LHCN-M2 (cell line): ENCODE measurements around the gene CASP7. TPM values are rescaled to one million over a fixed set of nuclear protein-coding genes. Genes with fewer than 3 reads are reported as not detected.

Experiments used
- DNase-seq: peaks from one replicate; pipeline ENCODE4 v3.0.0-alpha.2; 2012; ENCODE audit warnings: low read depth
- total RNA-seq: library from RNA; depleted of rRNA; stranded (reverse); fragments of >200 nt; gene quantifications from 2 replicates; pipeline ENCODE4 v1.2.3, GENCODE V29; 2014

CASP7 gene
- total RNA-seq, 1 experiment from 2014 or later, result 25.8 TPM

- no peak for DNase-seq
Observed at GRCh38 chr10:113712024-113712423, 32.3 kb downstream of the CASP7 start.

- DNase-seq, result no peak
Observed at GRCh38 chr10:113712755-113713639, 33.3 kb downstream of the CASP7 start.

GRCh38 chr10:113713640-113713982, 33.9 kb downstream of the CASP7 start:
- DNase-seq, result no peak

GRCh38 chr10:113716109-113716910, 36.6 kb downstream of the CASP7 start:
- no peak for DNase-seq

GRCh38 chr10:113718969-113719822, 39.5 kb downstream of the CASP7 start:
- no peak for DNase-seq

- DNase-seq, result no peak
Observed at GRCh38 chr10:113720386-113720785, 40.7 kb downstream of the CASP7 start.

- no peak for DNase-seq
Observed at GRCh38 chr10:113732160-113732881, 52.6 kb downstream of the CASP7 start.

- DNase-seq, result no peak
Observed at GRCh38 chr10:113732966-113733365, 53.3 kb downstream of the CASP7 start.

- no peak for DNase-seq
Observed at GRCh38 chr10:113733635-113734034, 53.9 kb downstream of the CASP7 start.

- no peak for DNase-seq
Observed at GRCh38 chr10:113735913-113736312, 56.2 kb downstream of the CASP7 start.

- DNase-seq, result no peak
Observed at GRCh38 chr10:113736576-113736975, 56.9 kb downstream of the CASP7 start.

GRCh38 chr10:113739031-113739430, 59.3 kb downstream of the CASP7 start:
- no peak for DNase-seq

GRCh38 chr10:113739577-113739976, 59.9 kb downstream of the CASP7 start:
- no peak for DNase-seq

- DNase-seq, result no peak
Observed at GRCh38 chr10:113740850-113741249, 61.1 kb downstream of the CASP7 start.

GRCh38 chr10:113742466-113742865, 62.8 kb downstream of the CASP7 start:
- no peak for DNase-seq

GRCh38 chr10:113743594-113743993, 63.9 kb downstream of the CASP7 start:
- DNase-seq, result no peak

GRCh38 chr10:113745374-113745773, 65.7 kb downstream of the CASP7 start:
- no peak for DNase-seq

- peak; percentile 14 for DNase-seq
Observed at GRCh38 chr10:113746217-113746957, 66.7 kb downstream of the CASP7 start.

GRCh38 chr10:113751181-113751732, 71.5 kb downstream of the CASP7 start, which contains the start of gene PLEKHS1:
PLEKHS1 (plus strand) TSS chr10:113751682; CDS start chr10:113755278, 3,596 bp downstream.
- peak; percentile 26 for DNase-seq

GRCh38 chr10:113752553-113752952, 72.8 kb downstream of the CASP7 start:
- DNase-seq, result no peak
